SJSA1 (cell line): ENCODE data around the gene ANK2. TPM values are rescaled to one million over a fixed set of nuclear protein-coding genes. Genes with fewer than 3 reads are reported as not detected.
A peak's percentile ranks its signal among the peaks of the same experiment; 100 is the strongest.

Experiments used
- DNase-seq, 2 experiments: peaks; one replicate each; pipeline ENCODE4 v3.0.0-alpha.2; 2015 to 2020; ENCODE audit warnings: low spot score in 2 of 2, low read depth in 1 of 2
- H3K27ac ChIP-seq: fragments of 250-450 bp; sonication (Bioruptor Pico); 2 replicates; pipeline ENCODE4 v1.5.1; 2020; ENCODE audit warnings: mild to moderate bottlenecking, moderate library complexity
- H3K27me3 ChIP-seq: fragments of 250-450 bp; sonication (Bioruptor Pico); replicated peaks from 2 replicates; pipeline ENCODE4 v1.5.1; 2020; ENCODE audit warnings: mild to moderate bottlenecking, moderate library complexity
- H3K36me3 ChIP-seq: fragments of 250-450 bp; sonication (Bioruptor Pico); 2 replicates; pipeline ENCODE4 v1.5.1; 2020; ENCODE audit warnings: mild to moderate bottlenecking
- H3K4me1 ChIP-seq: fragments of 250-450 bp; sonication (Bioruptor Pico); replicated peaks from 2 replicates; pipeline ENCODE4 v1.6.1; 2021; ENCODE audit warnings: mild to moderate bottlenecking
- H3K4me3 ChIP-seq: fragments of 250-450 bp; sonication (Bioruptor Pico); 2 replicates; pipeline ENCODE4 v1.5.1; 2020; ENCODE audit warnings: mild to moderate bottlenecking
- H3K9me3 ChIP-seq: fragments of 250-450 bp; sonication (Bioruptor Pico); replicated peaks from 2 replicates; pipeline ENCODE4 v1.5.1; 2020; ENCODE audit warnings: mild to moderate bottlenecking
- total RNA-seq: library from RNA; depleted of rRNA; stranded (reverse); fragments of >200 nt; shearing (Covaris generic); gene quantifications from 2 replicates; pipeline ENCODE4 v1.2.3, GENCODE V29; 2014

Gene ANK2
- total RNA-seq, 1 experiment from 2014 or later = 3.4 TPM

- DNase-seq = peak in 1 of 2 experiments; percentile 33
- no peaks in the 10 kb centered on the region for H3K9me3 ChIP-seq
- H3K4me3 ChIP-seq = no peak overlapping the region
- no peaks in the 10 kb centered on the region for H3K36me3 ChIP-seq
- no peaks in the 10 kb centered on the region for H3K27me3 ChIP-seq
- H3K27ac ChIP-seq = no peak overlapping the region
- peaks cover 16% of the 10 kb centered on the region for H3K4me1 ChIP-seq
Observed at GRCh38 chr4:113350576-113350975, 301.1 kb downstream of the ANK2 start.

- H3K9me3 ChIP-seq = 0 out of 2 replicates have a peak, but pooled peaks cover 4% of the 10 kb centered on the region
- H3K36me3 ChIP-seq = no peaks in the 10 kb centered on the region
- peak overlapping the region; percentile 59 for H3K27ac ChIP-seq
- no peaks in the 10 kb centered on the region for H3K27me3 ChIP-seq
- peaks cover 21% of the 10 kb centered on the region for H3K4me1 ChIP-seq
- H3K4me3 ChIP-seq = peak overlapping the region; percentile 15
- DNase-seq = peak; percentile 88 to 89
Observed at GRCh38 chr4:113355550-113356371, 306.3 kb downstream of the ANK2 start.

- 0 out of 2 replicates have a peak, but pooled peaks cover 4% of the 10 kb centered on the region for H3K9me3 ChIP-seq
- H3K4me3 ChIP-seq = no peak overlapping the region; the same call in 1 of the 2 replicates
- H3K36me3 ChIP-seq = no peaks in the 10 kb centered on the region
- no peaks in the 10 kb centered on the region for H3K27me3 ChIP-seq
- H3K27ac ChIP-seq = peak overlapping the region; percentile 59
- no peak for DNase-seq
- peaks cover 18% of the 10 kb centered on the region for H3K4me1 ChIP-seq
Observed at GRCh38 chr4:113356453-113356852, 307.0 kb downstream of the ANK2 start.

- no peak overlapping the region for H3K4me3 ChIP-seq
- no peak overlapping the region for H3K27ac ChIP-seq
- H3K27me3 ChIP-seq = no peaks in the 10 kb centered on the region
- peaks cover 18% of the 10 kb centered on the region for H3K4me1 ChIP-seq
- DNase-seq = no peak
- H3K9me3 ChIP-seq = 0 out of 2 replicates have a peak, but pooled peaks cover 4% of the 10 kb centered on the region
- no peaks in the 10 kb centered on the region for H3K36me3 ChIP-seq
Observed at GRCh38 chr4:113358784-113359183, 309.3 kb downstream of the ANK2 start.

- no peak for DNase-seq
- Histone ChIP-seq H3K9me3 (no peaks in the 10 kb centered on the region), H3K4me3 (no peak overlapping the region), H3K27ac (no peak overlapping the region), H3K4me1 (0 out of 2 replicates have a peak, but pooled peaks cover 3% of the 10 kb centered on the region), H3K27me3 (no peaks in the 10 kb centered on the region), H3K36me3 (no peaks in the 10 kb centered on the region)
Observed at GRCh38 chr4:113365377-113365776, 315.9 kb downstream of the ANK2 start.

GRCh38 chr4:113368056-113368455 lies 318.6 kb downstream of the ANK2 start:
- no peak overlapping the region for H3K4me3 ChIP-seq
- DNase-seq = no peak
- no peaks in the 10 kb centered on the region for H3K9me3 ChIP-seq
- H3K4me1 ChIP-seq = 0 out of 2 replicates have a peak, but pooled peaks cover 3% of the 10 kb centered on the region
- H3K36me3 ChIP-seq = no peaks in the 10 kb centered on the region
- no peak overlapping the region for H3K27ac ChIP-seq
- no peaks in the 10 kb centered on the region for H3K27me3 ChIP-seq

GRCh38 chr4:113371111-113371510 lies 321.7 kb downstream of the ANK2 start:
- H3K36me3 ChIP-seq = no peaks in the 10 kb centered on the region

GRCh38 chr4:113375964-113376666 lies 326.7 kb downstream of the ANK2 start:
- H3K27me3 ChIP-seq = no peaks in the 10 kb centered on the region
- H3K4me1 ChIP-seq = no peaks in the 10 kb centered on the region
- no peak for DNase-seq
- no peaks in the 10 kb centered on the region for H3K9me3 ChIP-seq
- no peak overlapping the region for H3K4me3 ChIP-seq
- no peaks in the 10 kb centered on the region for H3K36me3 ChIP-seq
- H3K27ac ChIP-seq = no peak overlapping the region

More at GRCh38 chr4:113371111-113371510, 321.7 kb downstream of the ANK2 start:
- Histone ChIP-seq H3K9me3 (no peaks in the 10 kb centered on the region), H3K27me3 (no peaks in the 10 kb centered on the region), H3K27ac (no peak overlapping the region), H3K4me3 (no peak overlapping the region), H3K4me1 (0 out of 2 replicates have a peak, but pooled peaks cover 3% of the 10 kb centered on the region)
- DNase-seq = no peak

- H3K27me3 ChIP-seq = no peaks in the 10 kb centered on the region
- no peak for DNase-seq
- H3K27ac ChIP-seq = no peak overlapping the region
- no peaks in the 10 kb centered on the region for H3K9me3 ChIP-seq
- no peak overlapping the region for H3K4me3 ChIP-seq
- no peaks in the 10 kb centered on the region for H3K36me3 ChIP-seq
- peaks cover 9% of the 10 kb centered on the region for H3K4me1 ChIP-seq
Observed at GRCh38 chr4:113378836-113379235, 329.4 kb downstream of the ANK2 start.

- Histone ChIP-seq H3K27me3 (no peaks in the 10 kb centered on the region), H3K27ac (no peak overlapping the region), H3K36me3 (no peaks in the 10 kb centered on the region), H3K4me1 (peaks cover 20% of the 10 kb centered on the region), H3K9me3 (no peaks in the 10 kb centered on the region), H3K4me3 (no peak overlapping the region)
- DNase-seq = no peak
Observed at GRCh38 chr4:113382704-113383103, 333.3 kb downstream of the ANK2 start.

- H3K27ac ChIP-seq = peak overlapping the region; percentile 17; the same call in 1 of the 2 replicates
- H3K36me3 ChIP-seq = no peaks in the 10 kb centered on the region
- peak in 1 of 2 experiments; percentile 53 for DNase-seq
- no peaks in the 10 kb centered on the region for H3K27me3 ChIP-seq
- H3K9me3 ChIP-seq = no peaks in the 10 kb centered on the region
- H3K4me1 ChIP-seq = peaks cover 20% of the 10 kb centered on the region
- no peak overlapping the region for H3K4me3 ChIP-seq
Observed at GRCh38 chr4:113383111-113383785, 333.8 kb downstream of the ANK2 start.

GRCh38 chr4:113384600-113384999 lies 335.1 kb downstream of the ANK2 start:
- peak in 1 of 2 experiments; percentile 34 for DNase-seq
- Histone ChIP-seq H3K27ac (0 out of 2 replicates have a peak overlapping the region, but pooled peaks have one; percentile 5), H3K4me3 (no peak overlapping the region)

GRCh38 chr4:113385281-113385899 lies 335.9 kb downstream of the ANK2 start:
- no peak for DNase-seq
- Histone ChIP-seq H3K27me3 (no peaks in the 10 kb centered on the region), H3K9me3 (no peaks in the 10 kb centered on the region), H3K4me1 (peaks cover 20% of the 10 kb centered on the region), H3K4me3 (no peak overlapping the region), H3K36me3 (no peaks in the 10 kb centered on the region), H3K27ac (no peak overlapping the region)

More at GRCh38 chr4:113384600-113384999, 335.1 kb downstream of the ANK2 start:
- no peaks in the 10 kb centered on the region for H3K36me3 ChIP-seq
- no peaks in the 10 kb centered on the region for H3K9me3 ChIP-seq
- H3K4me1 ChIP-seq = peaks cover 20% of the 10 kb centered on the region
- no peaks in the 10 kb centered on the region for H3K27me3 ChIP-seq
